Endothelial cell of umbilical vein (primary cell): ENCODE data around the gene TTC23L.

Source experiments
- CTCF ChIP-seq, 2 donors: IDR thresholded peaks; 1 replicate in 1 of 2; 2 replicates in 1 of 2; pipeline ENCODE4 v1.5.1; 2011; ENCODE audit warnings: low read length in 2 of 2, mild to moderate bottlenecking in 2 of 2, moderate library complexity in 2 of 2, control low read depth in 1 of 2, inconsistent platforms in 1 of 2, low read depth in 1 of 2; ENCODE audit not compliant: insufficient read depth in 1 of 2; ENCODE audit errors: extremely low read depth in 1 of 2
- EZH2 ChIP-seq: IDR thresholded peaks from 2 replicates; pipeline ENCODE4 v1.6.1; 2012; ENCODE audit warnings: borderline replicate concordance, low read depth, mild to moderate bottlenecking, moderate library complexity, low read length, inconsistent platforms; ENCODE audit not compliant: severe bottlenecking
- FOS ChIP-seq: IDR thresholded peaks from 2 replicates; pipeline ENCODE4 v1.6.1; 2011; ENCODE audit warnings: mild to moderate bottlenecking, low read length, moderate library complexity, borderline replicate concordance; ENCODE audit not compliant: insufficient read depth
- MYC ChIP-seq: IDR thresholded peaks from one replicate; pipeline ENCODE4 v1.6.1; 2011; ENCODE audit warnings: mild to moderate bottlenecking, low read depth, low read length
- POLR2A ChIP-seq: IDR thresholded peaks from 2 replicates; pipeline ENCODE4 v1.6.1; 2012; ENCODE audit warnings: low read depth, mild to moderate bottlenecking, control low read depth, low read length
- POLR2AphosphoS5 ChIP-seq: IDR thresholded peaks from 2 replicates; pipeline ENCODE4 v1.6.1; 2012; ENCODE audit warnings: low read depth, mild to moderate bottlenecking, control low read depth, low read length, moderate library complexity; ENCODE audit not compliant: insufficient read depth

- TF ChIP-seq FOS (no peak), POLR2AphosphoS5 (no peak), EZH2 (no peak), CTCF (IDR thresholded peaks at IDR 0.05; ENCODE audit: extremely low read depth in 1 of 2, insufficient read depth in 1 of 2, low read depth in 1 of 2, low read length in 2 of 2) (no peak), MYC (no peak), POLR2A (no peak)
Observed at GRCh38 chr5:34869256-34869655, 30.3 kb downstream of the TTC23L start.
